Naive thymus-derived CD8-positive, alpha-beta T cell (primary cell): Measurements from ENCODE around the gene MED15. TPM values are rescaled to one million over a fixed set of nuclear protein-coding genes. Genes with fewer than 3 reads are reported as not detected.

Experiments
- ATAC-seq, 2 donors: fragments of 150-1000 bp; cut with Tn5 transposase in 1 of 2; sonication (Bioruptor Pico), chemical (Tn5 transposase) in 1 of 2; 1 replicate in 1 of 2; 2 replicates in 1 of 2; pipeline ENCODE4 v1.10.0; 2021; ENCODE audit warnings: mild to moderate bottlenecking in 2 of 2, moderate library complexity in 2 of 2
- POLR2A ChIA-PET: fragments of 350-600 bp; sonication (Branson Sonifier 250); formaldehyde crosslinking; loops from one replicate; lab custom pipeline; 2021; ENCODE audit warnings: antibody characterized with exemption; lab: Charles Lee
- DNase-seq, 10 donors: peaks; one replicate each; pipeline versions ENCODE4 v3.0.0 to v3.0.0-alpha.2; 2020 to 2022
- H3K27ac Mint-ChIP-seq, 10 donors: one replicate each; pipeline ENCODE4 v1.8.0; 2020 to 2022; ENCODE audit warnings: mild to moderate bottlenecking in 10 of 10, mixed read lengths in 10 of 10, moderate library complexity in 4 of 10, inconsistent platforms in 1 of 10
- H3K27me3 Mint-ChIP-seq, 5 donors: one replicate each; pipeline ENCODE4 v1.8.0; 2021 to 2022; ENCODE audit warnings: mixed read lengths in 5 of 5
- H3K36me3 Mint-ChIP-seq, 3 donors: one replicate each; pipeline ENCODE4 v1.8.0; 2020 to 2022; ENCODE audit warnings: mixed read lengths in 3 of 3, mild to moderate bottlenecking in 2 of 3, inconsistent platforms in 1 of 3
- H3K4me1 Mint-ChIP-seq, 4 donors: one replicate each; pipeline ENCODE4 v1.8.0; 2021 to 2022; ENCODE audit warnings: mixed read lengths in 4 of 4
- H3K4me3 Mint-ChIP-seq, 10 donors: one replicate each; pipeline ENCODE4 v1.8.0; 2020 to 2022; ENCODE audit warnings: mild to moderate bottlenecking in 10 of 10, mixed read lengths in 10 of 10, moderate library complexity in 6 of 10, inconsistent platforms in 1 of 10
- H3K9me3 Mint-ChIP-seq, 9 donors: one replicate each; pipeline ENCODE4 v1.8.0; 2020 to 2022; ENCODE audit warnings: mixed read lengths in 9 of 9, mild to moderate bottlenecking in 3 of 9, inconsistent platforms in 1 of 9, moderate library complexity in 1 of 9
- polyA plus RNA-seq, 3 donors: library from polyadenylated mRNA; unstranded; fragments of 300-500 nt; fragmentation: Illumina TruSeq; gene quantifications; one replicate each; pipeline ENCODE4 v1.2.3, GENCODE V29; 2021
- total RNA-seq, 8 experiments: library from RNA in 2 of 8; stranded (reverse) in 2 of 8; gene quantifications; one replicate each; pipeline ENCODE4 v1.2.3 and lab custom pipeline; 2021 to 2026

Gene MED15
- total and polyA plus RNA-seq, 5 experiments from 2014 or later = 25.4 to 327 (median 85.2) TPM

- ATAC-seq (no peak), DNase-seq (no peak)
- H3K27ac Mint-ChIP-seq = peak overlapping the region in 3 of 10 donors; percentile 10 to 79 (median 73)
- H3K36me3 Mint-ChIP-seq = peaks cover 0 to 79% (median 7%) of the 10 kb centered on the region in 3 donors
- H3K9me3 Mint-ChIP-seq = no peaks in the 10 kb centered on the region
- H3K4me1 Mint-ChIP-seq = peaks cover 11 to 37% (median 28%) of the 10 kb centered on the region in 4 donors
- no peak overlapping the region for H3K4me3 Mint-ChIP-seq
- no peaks in the 10 kb centered on the region for H3K27me3 Mint-ChIP-seq
- POLR2A ChIA-PET = interaction anchor here (4.5 kb wide), 1 partner anchor 14 kb away, joined by 28 read pairs; no protein-coding TSS in a partner anchor
These were observed 75.3 kb downstream of the MED15 start for GRCh38 chr22:20582520-20583361.

GRCh38 chr22:20583471-20583922 lies 76.1 kb downstream of the MED15 start:
- POLR2A ChIA-PET = interaction anchor here (0.5 to 4.5 kb wide), 3 partner anchors 8 to 166 kb away, joined by 3 to 28 read pairs (median 4); no protein-coding TSS in a partner anchor
- Mint-ChIP-seq H3K9me3 (no peaks in the 10 kb centered on the region), H3K4me1 (peaks cover 11 to 35% (median 27%) of the 10 kb centered on the region in 4 donors), H3K4me3 (no peak overlapping the region), H3K27ac (peak overlapping the region in 4 of 10 donors; percentile 25 to 81 (median 50)), H3K27me3 (no peaks in the 10 kb centered on the region), H3K36me3 (peaks cover 0 to 71% (median 4%) of the 10 kb centered on the region in 3 donors)
- ATAC-seq = no peak
- DNase-seq = no peak

GRCh38 chr22:20584029-20584871 lies 76.8 kb downstream of the MED15 start:
- Mint-ChIP-seq H3K27ac (peak overlapping the region in 6 of 10 donors; percentile 25 to 81 (median 40)), H3K27me3 (no peaks in the 10 kb centered on the region), H3K4me1 (peaks cover 11 to 31% (median 23%) of the 10 kb centered on the region in 4 donors), H3K9me3 (no peaks in the 10 kb centered on the region), H3K36me3 (peaks cover 0 to 64% (median 4%) of the 10 kb centered on the region in 3 donors), H3K4me3 (no peak overlapping the region)
- DNase-seq (no peak), ATAC-seq (no peak)
- POLR2A ChIA-PET = interaction anchor here (0.5 to 4.5 kb wide), 3 partner anchors 9 to 167 kb away, joined by 3 to 28 read pairs (median 4); no protein-coding TSS in a partner anchor

GRCh38 chr22:20584872-20585638 lies 77.6 kb downstream of the MED15 start:
- POLR2A ChIA-PET = interaction anchor here (0.8 to 1.8 kb wide), 4 partner anchors 10 to 62 kb away, joined by 3 to 4 read pairs (median 4); no protein-coding TSS in a partner anchor
- H3K36me3 Mint-ChIP-seq = peaks cover 0 to 55% (median 4%) of the 10 kb centered on the region in 3 donors
- no peaks in the 10 kb centered on the region for H3K27me3 Mint-ChIP-seq
- H3K4me1 Mint-ChIP-seq = peaks cover 11 to 26% (median 17%) of the 10 kb centered on the region in 4 donors
- DNase-seq (no peak), ATAC-seq (no peak)
- H3K9me3 Mint-ChIP-seq = no peaks in the 10 kb centered on the region
- no peak overlapping the region for H3K4me3 Mint-ChIP-seq
- H3K27ac Mint-ChIP-seq = peak overlapping the region in 2 of 10 donors; percentile 25 to 41

- Mint-ChIP-seq H3K27ac (peak overlapping the region in 2 of 10 donors; percentile 25 to 79), H3K27me3 (no peaks in the 10 kb centered on the region), H3K36me3 (peaks cover 0 to 48% (median 4%) of the 10 kb centered on the region in 3 donors), H3K4me1 (peaks cover 5 to 20% (median 11%) of the 10 kb centered on the region in 4 donors), H3K9me3 (no peaks in the 10 kb centered on the region), H3K4me3 (no peak overlapping the region)
- POLR2A ChIA-PET = interaction anchor here (0.8 to 1.8 kb wide), 5 partner anchors 14 to 63 kb away, joined by 3 to 4 read pairs (median 3); no protein-coding TSS in a partner anchor
- DNase-seq = no peak
- no peak for ATAC-seq
These were observed 78.4 kb downstream of the MED15 start for GRCh38 chr22:20585639-20586402.

- peaks cover 7 to 20% (median 13%) of the 10 kb centered on the region in 4 donors for H3K4me1 Mint-ChIP-seq
- peak overlapping the region in 3 of 10 donors; percentile 16 to 32 (median 29) for H3K27ac Mint-ChIP-seq
- no peak for ATAC-seq
- POLR2A ChIA-PET = interaction anchor here (1.0 to 1.8 kb wide), 3 partner anchors 13 to 37 kb away, joined by 3 to 4 read pairs (median 3); no protein-coding TSS in a partner anchor
- no peak for DNase-seq
- no peak overlapping the region for H3K4me3 Mint-ChIP-seq
- no peaks in the 10 kb centered on the region for H3K9me3 Mint-ChIP-seq
- no peaks in the 10 kb centered on the region for H3K27me3 Mint-ChIP-seq
- peaks cover 0 to 46% (median 4%) of the 10 kb centered on the region in 3 donors for H3K36me3 Mint-ChIP-seq
These were observed 79.0 kb downstream of the MED15 start for GRCh38 chr22:20586403-20586745.

GRCh38 chr22:20587206-20587958 lies 80.0 kb downstream of the MED15 start:
- H3K36me3 Mint-ChIP-seq = peaks cover 0 to 40% (median 4%) of the 10 kb centered on the region in 3 donors
- DNase-seq (no peak), ATAC-seq (no peak)
- peaks cover 7 to 16% (median 11%) of the 10 kb centered on the region in 4 donors for H3K4me1 Mint-ChIP-seq
- POLR2A ChIA-PET = interaction anchor here (0.6 kb wide), 1 partner anchor 17 kb away, joined by 4 read pairs; no protein-coding TSS in a partner anchor
- no peaks in the 10 kb centered on the region for H3K9me3 Mint-ChIP-seq
- no peak overlapping the region for H3K4me3 Mint-ChIP-seq
- H3K27ac Mint-ChIP-seq = peak overlapping the region in 4 of 10 donors; percentile 4 to 85 (median 50)
- H3K27me3 Mint-ChIP-seq = no peaks in the 10 kb centered on the region

GRCh38 chr22:20588092-20588842 lies 80.9 kb downstream of the MED15 start:
- H3K4me3 Mint-ChIP-seq = no peak overlapping the region
- peaks cover 8 to 14% (median 12%) of the 10 kb centered on the region in 4 donors for H3K4me1 Mint-ChIP-seq
- H3K36me3 Mint-ChIP-seq = peaks cover 0 to 33% (median 4%) of the 10 kb centered on the region in 3 donors
- POLR2A ChIA-PET = interaction anchor here (0.6 to 1.4 kb wide), 4 partner anchors 10 to 246 kb away, joined by 3 read pairs; no protein-coding TSS in a partner anchor
- H3K27ac Mint-ChIP-seq = peak overlapping the region in 8 of 10 donors; percentile 27 to 78 (median 60)
- ATAC-seq = peak; percentile 13 to 29
- DNase-seq = no peak
- H3K9me3 Mint-ChIP-seq = no peaks in the 10 kb centered on the region
- H3K27me3 Mint-ChIP-seq = no peaks in the 10 kb centered on the region

- no peaks in the 10 kb centered on the region for H3K9me3 Mint-ChIP-seq
- no peaks in the 10 kb centered on the region for H3K27me3 Mint-ChIP-seq
- peaks cover 9 to 14% (median 12%) of the 10 kb centered on the region in 4 donors for H3K4me1 Mint-ChIP-seq
- H3K4me3 Mint-ChIP-seq = no peak overlapping the region
- H3K27ac Mint-ChIP-seq = peak overlapping the region in 7 of 10 donors; percentile 20 to 84 (median 67)
- ATAC-seq = peak; percentile 8 to 21
- peaks cover 0 to 27% (median 4%) of the 10 kb centered on the region in 3 donors for H3K36me3 Mint-ChIP-seq
- DNase-seq = no peak
- POLR2A ChIA-PET = interaction anchor here (1.4 to 1.6 kb wide), 3 partner anchors 11 to 38 kb away, joined by 3 to 5 read pairs (median 3); no protein-coding TSS in a partner anchor
These were observed 81.6 kb downstream of the MED15 start for GRCh38 chr22:20588843-20589581.
